ENCODE data around the gene RNPC3. TPM values are rescaled to one million over a fixed set of nuclear protein-coding genes. Genes with fewer than 3 reads are reported as not detected.

Gene RNPC3
- total RNA-seq, 2 donors from 2014 or later: 18.8 to 19.0 TPM

- no peak overlapping the region for H3K9ac ChIP-seq (ENCODE audit: low read depth in 2 of 2, low read length in 2 of 2)
- no peaks in the 10 kb centered on the region for H3K36me3 ChIP-seq
- H3K27me3 ChIP-seq: no peaks in the 10 kb centered on the region
- no peaks in the 10 kb centered on the region for H3K4me1 ChIP-seq
- DNase-seq: no peak
- no peak for TF ChIP-seq CTCF (IDR thresholded peaks at IDR 0.05)
- H3K27ac ChIP-seq: no peak overlapping the region
- no peaks in the 10 kb centered on the region for H3K9me3 ChIP-seq
- intact Hi-C loops (cut with DNase I): no loop called here
- no peak overlapping the region for H3K4me3 ChIP-seq
These were observed 8.8 kb upstream of the RNPC3 start for GRCh38 chr1:103516693-103517092.

GRCh38 chr1:103517380-103518047 lies 8.0 kb upstream of the RNPC3 start:
- TF ChIP-seq CTCF (IDR thresholded peaks at IDR 0.05): no peak
- intact Hi-C loops (cut with DNase I): no loop called here
- DNase-seq: no peak
- Histone ChIP-seq H3K27ac (no peak overlapping the region), H3K36me3 (no peaks in the 10 kb centered on the region), H3K4me1 (no peaks in the 10 kb centered on the region), H3K4me3 (no peak overlapping the region), H3K9me3 (no peaks in the 10 kb centered on the region), H3K9ac (ENCODE audit: low read depth in 2 of 2, low read length in 2 of 2) (no peak overlapping the region), H3K27me3 (no peaks in the 10 kb centered on the region)

GRCh38 chr1:103520822-103521221 lies 4.7 kb upstream of the RNPC3 start:
- Histone ChIP-seq H3K27me3 (no peaks in the 10 kb centered on the region), H3K9ac (ENCODE audit: low read depth in 2 of 2, low read length in 2 of 2) (no peak overlapping the region), H3K9me3 (no peaks in the 10 kb centered on the region), H3K36me3 (no peaks in the 10 kb centered on the region), H3K27ac (no peak overlapping the region), H3K4me3 (no peak overlapping the region), H3K4me1 (no peaks in the 10 kb centered on the region)
- intact Hi-C loops (cut with DNase I): no loop called here
- DNase-seq: no peak
- no peak for TF ChIP-seq CTCF (IDR thresholded peaks at IDR 0.05)

- Histone ChIP-seq H3K36me3 (no peaks in the 10 kb centered on the region), H3K27ac (no peak overlapping the region), H3K27me3 (no peaks in the 10 kb centered on the region), H3K9ac (ENCODE audit: low read depth in 2 of 2, low read length in 2 of 2) (no peak overlapping the region), H3K4me1 (no peaks in the 10 kb centered on the region), H3K4me3 (no peak overlapping the region), H3K9me3 (no peaks in the 10 kb centered on the region)
- DNase-seq: no peak
- TF ChIP-seq CTCF (IDR thresholded peaks at IDR 0.05): no peak
- intact Hi-C loops (cut with DNase I): no loop called here
These were observed 2.2 kb upstream of the RNPC3 start for GRCh38 chr1:103523346-103523745.

- no peaks in the 10 kb centered on the region for H3K4me1 ChIP-seq
- DNase-seq: no peak
- no peak for TF ChIP-seq CTCF (IDR thresholded peaks at IDR 0.05)
- H3K36me3 ChIP-seq: no peaks in the 10 kb centered on the region
- no peaks in the 10 kb centered on the region for H3K9me3 ChIP-seq
- H3K9ac ChIP-seq (ENCODE audit: low read depth in 2 of 2, low read length in 2 of 2): no peak overlapping the region
- intact Hi-C loops (cut with DNase I): no loop called here
- no peak overlapping the region for H3K4me3 ChIP-seq
- no peaks in the 10 kb centered on the region for H3K27me3 ChIP-seq
- H3K27ac ChIP-seq: no peak overlapping the region
These were observed 339 bp upstream of the RNPC3 start for GRCh38 chr1:103525114-103525606.

Measured in colonic mucosa (tissue), 4 donors.